Fibroblast of lung (primary cell): ENCODE data around the gene MPPED2. TPM values are rescaled to one million over a fixed set of nuclear protein-coding genes. Genes with fewer than 3 reads are reported as not detected.

Source experiments
- DNase-seq, 2 donors: peaks; one replicate each; pipeline versions ENCODE4 v3.0.0 to v3.0.0-alpha.2; 2010; ENCODE audit warnings: low read depth in 2 of 2
- H2AFZ ChIP-seq: 2 replicates; pipeline ENCODE4 v1.5.1; 2012; ENCODE audit warnings: low read length, control low read depth, inconsistent platforms
- H3K27ac ChIP-seq: 2 replicates; pipeline ENCODE4 v1.5.1; 2011; ENCODE audit warnings: low read length, control low read depth; ENCODE audit not compliant: insufficient read depth
- H3K27me3 ChIP-seq: 2 replicates; pipeline ENCODE4 v1.5.1; 2011; ENCODE audit warnings: mild to moderate bottlenecking, low read length; ENCODE audit not compliant: control insufficient read depth, insufficient read depth
- H3K36me3 ChIP-seq: 2 replicates; pipeline ENCODE4 v1.5.1; 2011; ENCODE audit warnings: low read length; ENCODE audit not compliant: control insufficient read depth, insufficient read depth
- H3K4me1 ChIP-seq: 2 replicates; pipeline ENCODE4 v1.5.1; 2011; ENCODE audit warnings: low read length; ENCODE audit not compliant: control insufficient read depth, insufficient read depth; ENCODE audit errors: extremely low read depth
- H3K4me2 ChIP-seq: 2 replicates; pipeline ENCODE4 v1.5.1; 2011; ENCODE audit warnings: low read length, control low read depth; ENCODE audit not compliant: insufficient read depth; ENCODE audit errors: extremely low read depth
- H3K4me3 ChIP-seq, 4 experiments: fragments of 200-600 bp in 1 of 4; sonication (generic) in 1 of 4; replicated peaks in 1 of 4; 2 replicates each; pipeline ENCODE4 v1.5.1; 2011 to 2016; ENCODE audit warnings: low read length in 4 of 4, low read depth in 3 of 4, mild to moderate bottlenecking in 3 of 4, control low read depth in 2 of 4, inconsistent platforms in 1 of 4, mixed read lengths in 1 of 4; ENCODE audit not compliant: insufficient read depth in 1 of 4; ENCODE audit errors: control extremely low read depth in 1 of 4
- H3K79me2 ChIP-seq: 2 replicates; pipeline ENCODE4 v1.5.1; 2012; ENCODE audit warnings: mild to moderate bottlenecking, low read length, inconsistent platforms; ENCODE audit not compliant: control insufficient read depth, insufficient read depth
- H3K9ac ChIP-seq: 2 replicates; pipeline ENCODE4 v1.5.1; 2011; ENCODE audit warnings: mild to moderate bottlenecking, low read length, control low read depth; ENCODE audit not compliant: insufficient read depth
- H3K9me3 ChIP-seq: 2 replicates; pipeline ENCODE4 v1.5.1; 2012; ENCODE audit warnings: low read depth, low read length; ENCODE audit not compliant: control insufficient read depth, insufficient read depth
- H4K20me1 ChIP-seq: 2 replicates; pipeline ENCODE4 v1.5.1; 2011; ENCODE audit warnings: low read length; ENCODE audit not compliant: control insufficient read depth, insufficient read depth; ENCODE audit errors: extremely low read depth
- CTCF ChIP-seq, 2 donors: IDR thresholded peaks in 1 of 2; conservative IDR thresholded peaks in 1 of 2; 1 replicate in 1 of 2; 2 replicates in 1 of 2; pipeline ENCODE4 v1.5.1; 2011 to 2012; ENCODE audit warnings: low read length in 2 of 2, control low read depth in 1 of 2, inconsistent platforms in 1 of 2, low read depth in 1 of 2, mild to moderate bottlenecking in 1 of 2
- EZH2 ChIP-seq: IDR thresholded peaks from 2 replicates; pipeline ENCODE4 v1.5.1; 2012; ENCODE audit warnings: low read length, control low read depth, mild to moderate bottlenecking; ENCODE audit errors: missing control alignments
- polyA plus RNA-seq, 2 donors: library from polyadenylated mRNA; depleted of rRNA in 1 of 2; stranded (reverse) in 1 of 2; unstranded in 1 of 2; fragments of >200 nt; gene quantifications; 2 replicates each; pipeline ENCODE4 v1.2.1, GENCODE V29; 2011 to 2012; ENCODE audit warnings: missing spikeins in 1 of 2
- total RNA-seq: library from RNA; depleted of rRNA; stranded (reverse); fragments of >200 nt; gene quantifications from 2 replicates; pipeline ENCODE4 v1.2.1, GENCODE V29; 2014

MPPED2 gene
- total and polyA plus RNA-seq, 2 donors (not counting 1 experiment from before 2014, with no cell fraction given): under 0.01 to 0.02 TPM

GRCh38 chr11:30567120-30567519 lies 19.0 kb downstream of the MPPED2 start:
- no peak for TF ChIP-seq CTCF (conservative IDR thresholded peaks at IDR 0.05 in 1 of 2, IDR thresholded peaks at IDR 0.05 in 1 of 2; ENCODE audit: low read depth in 1 of 2, low read length in 2 of 2)
- TF ChIP-seq EZH2: no peak
- H3K79me2 ChIP-seq: no peaks in the 10 kb centered on the region
- H4K20me1 ChIP-seq: no peaks in the 10 kb centered on the region
- H3K4me1 ChIP-seq: no peaks in the 10 kb centered on the region
- DNase-seq: peak in 1 of 2 donors; percentile 7
- H3K36me3 ChIP-seq: no peaks in the 10 kb centered on the region
- H2AFZ ChIP-seq: no peak overlapping the region
- H3K9ac ChIP-seq: no peak overlapping the region
- H3K9me3 ChIP-seq: no peaks in the 10 kb centered on the region
- no peaks in the 10 kb centered on the region for H3K27me3 ChIP-seq
- H3K27ac ChIP-seq: no peak overlapping the region
- H3K4me2 ChIP-seq: no peak overlapping the region
- H3K4me3 ChIP-seq: no peak overlapping the region

GRCh38 chr11:30566482-30566881 lies 19.7 kb downstream of the MPPED2 start:
- TF ChIP-seq EZH2: no peak
- TF ChIP-seq CTCF (conservative IDR thresholded peaks at IDR 0.05 in 1 of 2, IDR thresholded peaks at IDR 0.05 in 1 of 2; ENCODE audit: low read depth in 1 of 2, low read length in 2 of 2): no peak
- Histone ChIP-seq H3K27me3 (no peaks in the 10 kb centered on the region), H3K36me3 (no peaks in the 10 kb centered on the region), H3K79me2 (no peaks in the 10 kb centered on the region), H3K9me3 (no peaks in the 10 kb centered on the region), H3K4me1 (no peaks in the 10 kb centered on the region), H2AFZ (no peak overlapping the region), H3K4me3 (no peak overlapping the region), H3K27ac (no peak overlapping the region), H4K20me1 (no peaks in the 10 kb centered on the region), H3K9ac (no peak overlapping the region), H3K4me2 (no peak overlapping the region)
- no peak for DNase-seq

GRCh38 chr11:30565027-30565426 lies 21.1 kb downstream of the MPPED2 start:
- TF ChIP-seq EZH2: no peak
- no peak for TF ChIP-seq CTCF (conservative IDR thresholded peaks at IDR 0.05 in 1 of 2, IDR thresholded peaks at IDR 0.05 in 1 of 2; ENCODE audit: low read depth in 1 of 2, low read length in 2 of 2)
- Histone ChIP-seq H3K27ac (no peak overlapping the region), H2AFZ (no peak overlapping the region), H3K36me3 (no peaks in the 10 kb centered on the region), H3K79me2 (no peaks in the 10 kb centered on the region), H3K4me1 (no peaks in the 10 kb centered on the region), H3K27me3 (no peaks in the 10 kb centered on the region), H3K4me2 (no peak overlapping the region), H3K9me3 (no peaks in the 10 kb centered on the region), H3K9ac (no peak overlapping the region), H3K4me3 (no peak overlapping the region), H4K20me1 (no peaks in the 10 kb centered on the region)
- no peak for DNase-seq
